NB4 (cell line): ENCODE data around the gene CIAPIN1.

Experiments used
- MYC ChIP-seq: IDR thresholded peaks from 2 replicates; pipeline ENCODE4 v1.6.1; 2011; ENCODE audit warnings: low read depth, low read length
- POLR2A ChIP-seq: IDR thresholded peaks from 2 replicates; pipeline ENCODE4 v1.6.1; 2011; ENCODE audit warnings: mild to moderate bottlenecking; ENCODE audit not compliant: insufficient read length; ENCODE audit errors: extremely low read depth
- TF ChIP-seq, protein P1 (sequence below): IDR thresholded peaks from one replicate; pipeline ENCODE4 v1.5.1; 2012; ENCODE audit warnings: low read depth, low read length
- TF ChIP-seq, protein P2 (sequence below): IDR thresholded peaks from 2 replicates; pipeline ENCODE4 v1.6.1; 2011; ENCODE audit warnings: low read depth, low read length

DNA sequence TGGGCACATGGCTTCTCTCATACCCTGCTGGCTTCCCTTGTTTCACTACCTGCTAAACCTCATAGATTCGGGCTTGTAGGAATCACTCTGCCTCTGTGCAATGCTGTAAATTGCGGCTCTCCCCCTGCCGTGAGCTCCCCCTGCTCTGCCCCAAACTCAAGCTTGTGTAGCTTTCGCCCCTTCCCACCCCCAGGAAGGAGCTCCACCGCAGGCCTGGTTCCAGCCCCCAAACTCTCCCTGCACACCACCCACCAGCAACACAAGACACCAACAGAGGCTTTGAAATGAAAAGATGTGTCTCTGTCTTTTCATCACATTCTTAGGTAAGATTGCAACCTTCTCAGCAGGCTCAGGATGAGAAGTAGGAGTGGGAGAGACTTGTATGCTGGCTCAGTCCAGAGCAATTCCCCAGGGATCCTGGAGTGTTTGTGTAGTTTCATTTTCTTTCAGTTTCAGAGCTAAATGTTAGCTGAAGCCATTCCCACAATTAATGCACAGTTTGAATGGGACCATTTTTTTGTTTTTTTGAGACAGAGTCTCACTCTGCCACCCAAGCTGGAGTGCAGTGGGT lies 60.7 kb downstream of the CIAPIN1 start:
- TF ChIP-seq, protein P1, sequence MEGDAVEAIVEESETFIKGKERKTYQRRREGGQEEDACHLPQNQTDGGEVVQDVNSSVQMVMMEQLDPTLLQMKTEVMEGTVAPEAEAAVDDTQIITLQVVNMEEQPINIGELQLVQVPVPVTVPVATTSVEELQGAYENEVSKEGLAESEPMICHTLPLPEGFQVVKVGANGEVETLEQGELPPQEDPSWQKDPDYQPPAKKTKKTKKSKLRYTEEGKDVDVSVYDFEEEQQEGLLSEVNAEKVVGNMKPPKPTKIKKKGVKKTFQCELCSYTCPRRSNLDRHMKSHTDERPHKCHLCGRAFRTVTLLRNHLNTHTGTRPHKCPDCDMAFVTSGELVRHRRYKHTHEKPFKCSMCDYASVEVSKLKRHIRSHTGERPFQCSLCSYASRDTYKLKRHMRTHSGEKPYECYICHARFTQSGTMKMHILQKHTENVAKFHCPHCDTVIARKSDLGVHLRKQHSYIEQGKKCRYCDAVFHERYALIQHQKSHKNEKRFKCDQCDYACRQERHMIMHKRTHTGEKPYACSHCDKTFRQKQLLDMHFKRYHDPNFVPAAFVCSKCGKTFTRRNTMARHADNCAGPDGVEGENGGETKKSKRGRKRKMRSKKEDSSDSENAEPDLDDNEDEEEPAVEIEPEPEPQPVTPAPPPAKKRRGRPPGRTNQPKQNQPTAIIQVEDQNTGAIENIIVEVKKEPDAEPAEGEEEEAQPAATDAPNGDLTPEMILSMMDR = no peak
- TF ChIP-seq, protein P2, sequence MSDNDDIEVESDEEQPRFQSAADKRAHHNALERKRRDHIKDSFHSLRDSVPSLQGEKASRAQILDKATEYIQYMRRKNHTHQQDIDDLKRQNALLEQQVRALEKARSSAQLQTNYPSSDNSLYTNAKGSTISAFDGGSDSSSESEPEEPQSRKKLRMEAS = no peak
- TF ChIP-seq POLR2A (no peak), MYC (no peak)
